ENCODE measurements around the gene PAX7.

Gene PAX7

GRCh38 chr1:18607289-18607760 lies 23.3 kb upstream of the PAX7 start:
- Histone ChIP-seq H3K4me3 (replicated peaks; ENCODE audit: insufficient read depth, low read length) (no peak overlapping the region), H3K27me3 (ENCODE audit: insufficient read depth, poor library complexity, severe bottlenecking) (peaks cover 9% of the 10 kb centered on the region), H3K27ac (replicated peaks) (no peak overlapping the region)
- TF ChIP-seq REST (IDR thresholded peaks at IDR 0.05; ENCODE audit: insufficient replicate concordance, low read depth) (no peak), SPI1 (IDR thresholded peaks at IDR 0.05; ENCODE audit: borderline replicate concordance, low read depth) (no peak)
- TF ChIP-seq, protein P1, sequence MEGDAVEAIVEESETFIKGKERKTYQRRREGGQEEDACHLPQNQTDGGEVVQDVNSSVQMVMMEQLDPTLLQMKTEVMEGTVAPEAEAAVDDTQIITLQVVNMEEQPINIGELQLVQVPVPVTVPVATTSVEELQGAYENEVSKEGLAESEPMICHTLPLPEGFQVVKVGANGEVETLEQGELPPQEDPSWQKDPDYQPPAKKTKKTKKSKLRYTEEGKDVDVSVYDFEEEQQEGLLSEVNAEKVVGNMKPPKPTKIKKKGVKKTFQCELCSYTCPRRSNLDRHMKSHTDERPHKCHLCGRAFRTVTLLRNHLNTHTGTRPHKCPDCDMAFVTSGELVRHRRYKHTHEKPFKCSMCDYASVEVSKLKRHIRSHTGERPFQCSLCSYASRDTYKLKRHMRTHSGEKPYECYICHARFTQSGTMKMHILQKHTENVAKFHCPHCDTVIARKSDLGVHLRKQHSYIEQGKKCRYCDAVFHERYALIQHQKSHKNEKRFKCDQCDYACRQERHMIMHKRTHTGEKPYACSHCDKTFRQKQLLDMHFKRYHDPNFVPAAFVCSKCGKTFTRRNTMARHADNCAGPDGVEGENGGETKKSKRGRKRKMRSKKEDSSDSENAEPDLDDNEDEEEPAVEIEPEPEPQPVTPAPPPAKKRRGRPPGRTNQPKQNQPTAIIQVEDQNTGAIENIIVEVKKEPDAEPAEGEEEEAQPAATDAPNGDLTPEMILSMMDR (IDR thresholded peaks at IDR 0.05; ENCODE audit: insufficient read depth, low read length), result no peak
- no peak for DNase-seq (ENCODE audit: low read depth in 1 of 2, low spot score in 1 of 2)

DNA sequence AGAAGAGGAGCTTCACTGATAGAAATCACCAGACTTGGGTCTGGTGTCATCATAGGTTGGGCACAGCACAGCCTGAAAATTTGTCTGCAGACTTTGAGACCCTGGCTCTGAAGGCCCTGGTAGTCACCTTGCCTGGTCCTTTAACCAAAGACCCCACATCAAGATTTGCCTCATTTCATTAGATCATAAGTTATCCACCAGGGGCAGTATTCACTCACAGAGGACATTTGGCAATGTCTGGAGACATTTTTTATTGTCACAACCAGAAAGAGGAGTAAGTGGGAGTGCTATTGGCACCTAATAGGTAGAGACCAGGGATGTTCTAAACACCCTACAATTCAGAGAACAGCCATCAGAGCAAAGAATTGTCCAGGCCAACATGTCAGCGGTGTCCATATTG lies 22.1 kb upstream of the PAX7 start:
- no peak for DNase-seq (ENCODE audit: low read depth in 1 of 2, low spot score in 1 of 2)
- H3K4me3 ChIP-seq (replicated peaks; ENCODE audit: insufficient read depth, low read length), result no peak overlapping the region
- H3K27me3 ChIP-seq (ENCODE audit: insufficient read depth, poor library complexity, severe bottlenecking), result peaks cover 9% of the 10 kb centered on the region
- no peak overlapping the region for H3K27ac ChIP-seq (replicated peaks)
- TF ChIP-seq REST (IDR thresholded peaks at IDR 0.05; ENCODE audit: insufficient replicate concordance, low read depth) (no peak), GABPA (IDR thresholded peaks at IDR 0.05; ENCODE audit: low read depth) (no peak), POLR2AphosphoS5 (IDR thresholded peaks at IDR 0.05; ENCODE audit: low read depth) (no peak), SPI1 (IDR thresholded peaks at IDR 0.05; ENCODE audit: borderline replicate concordance, low read depth) (no peak)
- TF ChIP-seq, protein P1 (IDR thresholded peaks at IDR 0.05; ENCODE audit: insufficient read depth, low read length), result no peak

- TF ChIP-seq REST (IDR thresholded peaks at IDR 0.05; ENCODE audit: insufficient replicate concordance, low read depth) (no peak), POLR2AphosphoS5 (IDR thresholded peaks at IDR 0.05; ENCODE audit: low read depth) (no peak)
- Histone ChIP-seq H3K27ac (replicated peaks) (no peak overlapping the region), H3K27me3 (ENCODE audit: insufficient read depth, poor library complexity, severe bottlenecking) (peaks cover 9% of the 10 kb centered on the region), H3K4me3 (replicated peaks; ENCODE audit: insufficient read depth, low read length) (no peak overlapping the region)
- no peak for DNase-seq (ENCODE audit: low read depth in 1 of 2, low spot score in 1 of 2)
These were observed 19.3 kb upstream of the PAX7 start for GRCh38 chr1:18611311-18611710.

DNA sequence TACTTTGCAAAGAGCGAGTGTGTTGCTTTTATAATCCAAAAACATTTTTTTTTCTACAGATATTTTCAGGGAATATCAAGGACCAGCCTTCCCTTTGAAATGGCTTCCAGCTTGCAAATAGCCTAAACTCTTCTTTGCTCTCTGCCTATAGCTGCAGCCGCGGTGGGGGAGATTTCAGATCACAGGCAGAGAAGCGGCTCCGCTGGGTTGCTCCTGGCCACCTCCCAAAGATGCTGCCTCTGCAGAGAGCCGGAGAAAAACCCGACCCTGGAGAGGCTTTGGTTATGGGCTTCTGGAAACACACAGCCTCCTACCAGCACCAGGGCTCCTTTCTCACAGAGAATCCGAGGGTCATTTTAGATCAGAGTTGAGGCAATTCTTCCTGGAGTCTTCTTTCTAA lies 18.6 kb upstream of the PAX7 start:
- no peak overlapping the region for H3K4me3 ChIP-seq (replicated peaks; ENCODE audit: insufficient read depth, low read length)
- DNase-seq (ENCODE audit: low read depth in 1 of 2, low spot score in 1 of 2), result no peak
- peaks cover 9% of the 10 kb centered on the region for H3K27me3 ChIP-seq (ENCODE audit: insufficient read depth, poor library complexity, severe bottlenecking)
- TF ChIP-seq POLR2AphosphoS5 (IDR thresholded peaks at IDR 0.05; ENCODE audit: low read depth) (no peak), REST (IDR thresholded peaks at IDR 0.05; ENCODE audit: insufficient replicate concordance, low read depth) (no peak)
- no peak overlapping the region for H3K27ac ChIP-seq (replicated peaks)

Measured in HL-60 (cell line).